B cell (primary cell): ENCODE measurements around the gene GRIK3.

Experiments used
- EZH2 ChIP-seq: IDR thresholded peaks from 2 replicates; pipeline ENCODE4 v1.6.1; 2012; ENCODE audit warnings: borderline replicate concordance, low read depth, mild to moderate bottlenecking, moderate library complexity, low read length; ENCODE audit not compliant: insufficient read depth, poor library complexity, severe bottlenecking
- TF ChIP-seq, protein P1 (sequence below): fragments of 200-600 bp; IDR thresholded peaks from one replicate; pipeline ENCODE4 v1.8.0; 2022; ENCODE audit warnings: antibody characterized with exemption, mild to moderate bottlenecking

DNA sequence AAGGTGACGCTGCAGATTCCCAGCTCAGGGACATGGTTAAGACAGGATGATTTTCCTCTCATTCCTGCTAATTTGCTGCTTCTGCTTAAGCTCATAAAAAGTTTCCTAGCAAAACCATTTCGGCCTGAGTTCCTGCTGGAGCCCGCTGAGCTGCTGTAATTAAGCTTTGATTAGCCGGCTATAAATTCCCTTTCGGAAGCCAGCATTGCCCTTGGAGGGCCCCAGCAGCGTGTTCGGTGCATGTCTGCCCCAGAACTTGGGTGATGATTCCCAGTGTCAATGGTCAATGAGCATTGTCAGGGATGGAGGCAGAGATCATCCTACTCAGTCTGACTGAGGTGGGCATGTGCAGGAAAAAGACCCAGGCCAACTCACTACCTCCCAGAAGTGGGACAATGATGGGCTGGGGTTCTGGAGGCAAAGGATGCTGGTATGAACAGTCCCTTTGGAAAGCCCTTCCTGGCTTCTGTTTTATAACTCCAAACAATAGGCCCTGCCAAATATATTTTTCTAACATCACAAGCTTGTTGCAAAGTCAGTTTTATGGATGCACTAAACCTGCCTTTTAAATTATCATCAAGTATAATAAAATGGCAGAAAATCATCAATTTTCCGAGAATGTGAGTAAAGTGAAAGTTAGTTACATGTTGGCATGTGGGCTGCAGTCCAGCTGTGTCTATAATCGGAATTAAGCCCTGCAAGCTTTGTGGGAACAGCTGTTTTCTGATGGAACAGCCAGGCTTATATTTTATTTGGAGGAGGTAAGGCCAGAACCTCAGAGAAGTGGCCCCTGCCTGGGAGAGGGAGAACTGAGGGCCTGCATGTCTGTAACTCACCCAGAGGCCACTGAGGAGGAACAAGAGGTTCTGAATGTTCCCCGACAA, 257.1 kb downstream of the GRIK3 start:
- TF ChIP-seq, protein P1, sequence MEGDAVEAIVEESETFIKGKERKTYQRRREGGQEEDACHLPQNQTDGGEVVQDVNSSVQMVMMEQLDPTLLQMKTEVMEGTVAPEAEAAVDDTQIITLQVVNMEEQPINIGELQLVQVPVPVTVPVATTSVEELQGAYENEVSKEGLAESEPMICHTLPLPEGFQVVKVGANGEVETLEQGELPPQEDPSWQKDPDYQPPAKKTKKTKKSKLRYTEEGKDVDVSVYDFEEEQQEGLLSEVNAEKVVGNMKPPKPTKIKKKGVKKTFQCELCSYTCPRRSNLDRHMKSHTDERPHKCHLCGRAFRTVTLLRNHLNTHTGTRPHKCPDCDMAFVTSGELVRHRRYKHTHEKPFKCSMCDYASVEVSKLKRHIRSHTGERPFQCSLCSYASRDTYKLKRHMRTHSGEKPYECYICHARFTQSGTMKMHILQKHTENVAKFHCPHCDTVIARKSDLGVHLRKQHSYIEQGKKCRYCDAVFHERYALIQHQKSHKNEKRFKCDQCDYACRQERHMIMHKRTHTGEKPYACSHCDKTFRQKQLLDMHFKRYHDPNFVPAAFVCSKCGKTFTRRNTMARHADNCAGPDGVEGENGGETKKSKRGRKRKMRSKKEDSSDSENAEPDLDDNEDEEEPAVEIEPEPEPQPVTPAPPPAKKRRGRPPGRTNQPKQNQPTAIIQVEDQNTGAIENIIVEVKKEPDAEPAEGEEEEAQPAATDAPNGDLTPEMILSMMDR: no peak
- no peak for TF ChIP-seq EZH2
